Measurements from ENCODE around the gene CSKMT. TPM values are rescaled to one million over a fixed set of nuclear protein-coding genes. Genes with fewer than 3 reads are reported as not detected.

CSKMT gene
- total and polyA plus RNA-seq, 2 donors (not counting 1 experiment from before 2014, with no cell fraction given) = 39.0 to 57.3 TPM

GRCh38 chr11:62706850-62707247 is 41.7 kb downstream of the CSKMT start:
- Mint-ChIP-seq H3K4me1 (peaks cover 51% of the 10 kb centered on the region), H3K4me3 (peak overlapping the region; percentile 92), H3K27me3 (no peaks in the 10 kb centered on the region), H3K9me3 (ENCODE audit: insufficient read depth) (no peaks in the 10 kb centered on the region), H3K27ac (peak overlapping the region; percentile 82)
- Histone ChIP-seq H3K9ac (ENCODE audit: low read length) (peak overlapping the region; percentile 83), H3K4me3 (ENCODE audit: control extremely low read depth in 1 of 5, extremely low read depth in 1 of 5, insufficient read depth in 1 of 5, low read depth in 2 of 5, low read length in 4 of 5) (peak overlapping the region in 4 of 5 experiments; percentile 65 to 86 (median 68)), H3K4me1 (ENCODE audit: control insufficient read depth in 2 of 2, insufficient read depth in 2 of 2, low read length in 2 of 2) (peaks cover 39 to 50% of the 10 kb centered on the region in 2 donors), H3K27ac (ENCODE audit: low read length in 2 of 2) (no peak overlapping the region), H3K36me3 (replicated peaks in 1 of 2; ENCODE audit: control extremely low read depth in 1 of 2, control insufficient read depth in 1 of 2, extremely low read depth in 1 of 2, insufficient read depth in 2 of 2, low read length in 1 of 2) (peaks cover 0 to 13% of the 10 kb centered on the region in 2 experiments), H2AFZ (ENCODE audit: insufficient read depth, low read depth, low read length, poor library complexity, severe bottlenecking) (peak overlapping the region; percentile 86), H3K4me2 (replicated peaks; ENCODE audit: low read depth, low read length, poor library complexity, severe bottlenecking) (peak overlapping the region; percentile 95), H3K27me3 (replicated peaks in 1 of 4; ENCODE audit: control extremely low read depth in 1 of 4, control insufficient read depth in 3 of 4, insufficient read depth in 4 of 4, low read length in 3 of 4) (no peaks in the 10 kb centered on the region), H4K20me1 (ENCODE audit: control insufficient read depth, insufficient read depth, low read length, poor library complexity, severe bottlenecking) (no peaks in the 10 kb centered on the region), H3K9me3 (ENCODE audit: control extremely low read depth in 1 of 3, control insufficient read depth in 2 of 3, insufficient read depth in 1 of 3, low read length in 2 of 3) (no peaks in the 10 kb centered on the region), H3K79me2 (ENCODE audit: control insufficient read depth, insufficient read depth, low read length) (peaks cover 25% of the 10 kb centered on the region)
- 94% methylated on average over 7 of the region's 8 CpGs for WGBS (ENCODE audit: insufficient coverage)
- no peak for DNase-seq
- TF ChIP-seq CTCF (IDR thresholded peaks at IDR 0.05) (no peak), EZH2 (IDR thresholded peaks at IDR 0.05; ENCODE audit: borderline replicate concordance, insufficient read depth, low read depth, low read length, poor library complexity, severe bottlenecking) (no peak)
- POLR2A ChIA-PET = interaction anchor here (0.6 to 6.5 kb wide), 12 partner anchors 21 to 174 kb away, joined by 3 to 66 read pairs (median 4); partner anchors contain the start of genes B3GAT3, C11orf98, CSKMT and HNRNPUL2
- no peak for ATAC-seq (ENCODE audit: low read depth)
- CTCF ChIA-PET = interaction anchor here (0.7 to 3.3 kb wide), 8 partner anchors 12 to 174 kb away, joined by 3 to 13 read pairs (median 4); partner anchors contain the start of genes HNRNPUL2, SLC3A2 and TTC9C
- intact Hi-C loops (cut with micrococcal nuclease) = loop anchor here (1.0 to 5.0 kb wide), 6 partner anchors 42 to 174 kb away; partner anchors contain the start of genes C11orf98, CSKMT, EEF1G and ROM1

DNA sequence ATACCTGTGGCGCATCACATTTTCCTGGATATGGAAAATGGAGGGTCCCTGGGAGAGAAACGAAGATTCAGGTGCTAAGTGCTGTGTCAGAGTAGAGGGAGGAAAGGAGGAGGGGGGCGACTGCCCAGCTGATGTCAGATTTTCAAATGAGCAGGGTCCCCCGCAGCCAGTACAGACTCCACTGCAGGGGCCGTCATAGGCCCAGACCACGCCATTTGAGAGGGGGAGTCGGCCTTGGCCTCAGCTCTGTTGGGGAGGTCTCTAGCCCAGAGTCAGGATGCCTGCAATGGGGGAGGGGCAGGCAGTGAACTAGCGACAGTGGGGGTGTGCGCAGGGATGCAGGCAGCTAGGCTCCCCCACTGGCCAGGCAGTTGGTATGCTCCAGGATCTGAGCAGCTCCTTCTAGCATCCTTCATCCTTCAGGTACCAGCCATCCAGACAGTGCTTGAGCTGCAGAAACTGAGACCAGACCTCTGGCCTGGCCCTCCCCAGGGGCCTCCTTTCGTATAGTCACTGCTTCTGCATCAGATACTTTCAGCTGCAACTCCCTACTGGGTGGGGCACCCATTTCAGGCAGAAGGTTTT is 42.3 kb downstream of the CSKMT start, which contains the start of the genes BSCL2 and GNG3:
Gene BSCL2, minus strand, starts transcription at position 148 of the 585 bp plus-strand sequence. CDS start 229 bp downstream, outside the sequence.
Gene GNG3, plus strand, starts transcription at position 400 of the 585 bp plus-strand sequence. CDS start 620 bp downstream, outside the sequence.
- peak within 1 kb of the TSS; percentile 99 for H2AFZ ChIP-seq (ENCODE audit: insufficient read depth, low read depth, low read length, poor library complexity, severe bottlenecking)
- peak within 1 kb of the TSS; percentile 90 to 93 for H3K27ac ChIP-seq (ENCODE audit: low read length in 2 of 2)
- H3K4me1 Mint-ChIP-seq = peaks cover 55% of the 10 kb centered on the region
- H3K79me2 ChIP-seq (ENCODE audit: control insufficient read depth, insufficient read depth, low read length) = peaks cover 25% of the 10 kb centered on the region
- H3K4me3 Mint-ChIP-seq = peak within 1 kb of the TSS; percentile 92
- ATAC-seq (ENCODE audit: low read depth) (no peak), DNase-seq (peak; percentile 52)
- peak within 1 kb of the TSS; percentile 95 for H3K4me2 ChIP-seq (replicated peaks; ENCODE audit: low read depth, low read length, poor library complexity, severe bottlenecking)
- H3K4me3 ChIP-seq (ENCODE audit: control extremely low read depth in 1 of 5, extremely low read depth in 1 of 5, insufficient read depth in 1 of 5, low read depth in 2 of 5, low read length in 4 of 5) = peak within 1 kb of the TSS; percentile 39 to 91 (median 69)
- intact Hi-C loops (cut with micrococcal nuclease) = loop anchor here (2.0 to 5.0 kb wide), 4 partner anchors 115 to 173 kb away; partner anchors contain the start of genes EEF1G, SLC3A2 and TUT1
- peaks cover 39 to 52% of the 10 kb centered on the region in 2 donors for H3K4me1 ChIP-seq (ENCODE audit: control insufficient read depth in 2 of 2, insufficient read depth in 2 of 2, low read length in 2 of 2)
- no peaks in the 10 kb centered on the region for H3K27me3 ChIP-seq (replicated peaks in 1 of 4; ENCODE audit: control extremely low read depth in 1 of 4, control insufficient read depth in 3 of 4, insufficient read depth in 4 of 4, low read length in 3 of 4)
- 93% methylated on average over 9 of the region's 10 CpGs for WGBS (ENCODE audit: insufficient coverage)
- no peaks in the 10 kb centered on the region for H3K9me3 ChIP-seq (ENCODE audit: control extremely low read depth in 1 of 3, control insufficient read depth in 2 of 3, insufficient read depth in 1 of 3, low read length in 2 of 3)
- H3K36me3 ChIP-seq (replicated peaks in 1 of 2; ENCODE audit: control extremely low read depth in 1 of 2, control insufficient read depth in 1 of 2, extremely low read depth in 1 of 2, insufficient read depth in 2 of 2, low read length in 1 of 2) = peaks cover 0 to 18% of the 10 kb centered on the region in 2 experiments
- H3K27ac Mint-ChIP-seq = peak within 1 kb of the TSS; percentile 95
- no peak for TF ChIP-seq CTCF (IDR thresholded peaks at IDR 0.05)
- TF ChIP-seq EZH2 (IDR thresholded peaks at IDR 0.05; ENCODE audit: borderline replicate concordance, insufficient read depth, low read depth, low read length, poor library complexity, severe bottlenecking) = no peak
- ChIA-PET POLR2A (interaction anchor here (0.6 to 6.5 kb wide), 8 partner anchors 20 to 174 kb away, joined by 3 to 66 read pairs (median 7); partner anchors contain the start of genes B3GAT3, C11orf98, CSKMT and HNRNPUL2), CTCF (interaction anchor here (0.7 to 3.3 kb wide), 8 partner anchors 10 to 174 kb away, joined by 3 to 13 read pairs (median 4); partner anchors contain the start of genes HNRNPUL2, SLC3A2 and TTC9C)
- no peaks in the 10 kb centered on the region for H3K9me3 Mint-ChIP-seq (ENCODE audit: insufficient read depth)
- H3K27me3 Mint-ChIP-seq = no peaks in the 10 kb centered on the region
- no peaks in the 10 kb centered on the region for H4K20me1 ChIP-seq (ENCODE audit: control insufficient read depth, insufficient read depth, low read length, poor library complexity, severe bottlenecking)
- peak within 1 kb of the TSS; percentile 89 for H3K9ac ChIP-seq (ENCODE audit: low read length)
